ENCODE measurements around the gene FANCD2OS.
"Not testable (repeated sequence)": the region's sequence is repeated elsewhere in the genome, so short reads cannot be mapped to it uniquely, and the experiment has no call there.

The FANCD2OS gene

GRCh38 chr3:10091387-10091786, 16.7 kb downstream of the FANCD2OS start:
- not testable (repeated sequence) for DNase-seq (ENCODE audit: low read depth)

GRCh38 chr3:10090774-10091173, 17.3 kb downstream of the FANCD2OS start:
- DNase-seq (ENCODE audit: low read depth) = not testable (repeated sequence)

- no peak for DNase-seq (ENCODE audit: low read depth)
Measured at GRCh38 chr3:10090179-10090578, 17.9 kb downstream of the FANCD2OS start.

GRCh38 chr3:10088256-10088655, 19.8 kb downstream of the FANCD2OS start:
- DNase-seq (ENCODE audit: low read depth) = no peak

- DNase-seq (ENCODE audit: low read depth) = no peak
Measured at GRCh38 chr3:10085738-10086137, 22.3 kb downstream of the FANCD2OS start.

- no peak for DNase-seq (ENCODE audit: low read depth)
Measured at GRCh38 chr3:10081871-10082270, 26.2 kb downstream of the FANCD2OS start.

- no peak for DNase-seq (ENCODE audit: low read depth)
Measured at GRCh38 chr3:10074666-10075065, 33.4 kb downstream of the FANCD2OS start.

- DNase-seq (ENCODE audit: low read depth) = not testable (repeated sequence)
Measured at GRCh38 chr3:10070077-10070476, 38.0 kb downstream of the FANCD2OS start.

GRCh38 chr3:10055097-10055496, 53.0 kb downstream of the FANCD2OS start:
- no peak for DNase-seq (ENCODE audit: low read depth)
